SK-N-SH (cell line): ENCODE results near the gene PPT2.

Source experiments
- CTCF ChIP-seq: fragments of 200-600 bp; sonication (generic); IDR thresholded peaks from 2 replicates; pipeline ENCODE4 v1.6.1; 2017; ENCODE audit warnings: antibody characterized with exemption, mild to moderate bottlenecking, moderate library complexity
- MXI1 ChIP-seq: IDR thresholded peaks from 2 replicates; pipeline ENCODE4 v1.6.1; 2012; ENCODE audit warnings: mild to moderate bottlenecking, low read depth, low read length, improper control_type of control experiment
- TEAD4 ChIP-seq: IDR thresholded peaks from 2 replicates; pipeline ENCODE4 v1.4.0; 2012; ENCODE audit warnings: mild to moderate bottlenecking, borderline replicate concordance; ENCODE audit not compliant: insufficient read depth
- TF ChIP-seq, protein P1 (sequence below): IDR thresholded peaks from 2 replicates; pipeline ENCODE4 v1.4.0; 2012; ENCODE audit warnings: low read depth, borderline replicate concordance

- TF ChIP-seq CTCF (no peak), MXI1 (no peak), TEAD4 (no peak)
- TF ChIP-seq, protein P1, sequence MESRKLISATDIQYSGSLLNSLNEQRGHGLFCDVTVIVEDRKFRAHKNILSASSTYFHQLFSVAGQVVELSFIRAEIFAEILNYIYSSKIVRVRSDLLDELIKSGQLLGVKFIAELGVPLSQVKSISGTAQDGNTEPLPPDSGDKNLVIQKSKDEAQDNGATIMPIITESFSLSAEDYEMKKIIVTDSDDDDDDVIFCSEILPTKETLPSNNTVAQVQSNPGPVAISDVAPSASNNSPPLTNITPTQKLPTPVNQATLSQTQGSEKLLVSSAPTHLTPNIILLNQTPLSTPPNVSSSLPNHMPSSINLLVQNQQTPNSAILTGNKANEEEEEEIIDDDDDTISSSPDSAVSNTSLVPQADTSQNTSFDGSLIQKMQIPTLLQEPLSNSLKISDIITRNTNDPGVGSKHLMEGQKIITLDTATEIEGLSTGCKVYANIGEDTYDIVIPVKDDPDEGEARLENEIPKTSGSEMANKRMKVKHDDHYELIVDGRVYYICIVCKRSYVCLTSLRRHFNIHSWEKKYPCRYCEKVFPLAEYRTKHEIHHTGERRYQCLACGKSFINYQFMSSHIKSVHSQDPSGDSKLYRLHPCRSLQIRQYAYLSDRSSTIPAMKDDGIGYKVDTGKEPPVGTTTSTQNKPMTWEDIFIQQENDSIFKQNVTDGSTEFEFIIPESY = no peak
Observed at GRCh38 chr6:32139590-32139989, 14.4 kb upstream of the PPT2 start.
